GM19452 (cell line): Measurements from ENCODE around the gene AHRR.
A peak's percentile ranks its signal among the peaks of the same experiment; 100 is the strongest.
"Not testable (repeated sequence)": the region's sequence is repeated elsewhere in the genome, so short reads cannot be mapped to it uniquely, and the experiment has no call there.

Source experiments
- ATAC-seq: cut with Tn5 transposase; IDR thresholded peaks from one replicate; pipeline ENCODE4 v1.9.1; 2021; ENCODE audit not compliant: unreplicated experiment

AHRR gene

DNA sequence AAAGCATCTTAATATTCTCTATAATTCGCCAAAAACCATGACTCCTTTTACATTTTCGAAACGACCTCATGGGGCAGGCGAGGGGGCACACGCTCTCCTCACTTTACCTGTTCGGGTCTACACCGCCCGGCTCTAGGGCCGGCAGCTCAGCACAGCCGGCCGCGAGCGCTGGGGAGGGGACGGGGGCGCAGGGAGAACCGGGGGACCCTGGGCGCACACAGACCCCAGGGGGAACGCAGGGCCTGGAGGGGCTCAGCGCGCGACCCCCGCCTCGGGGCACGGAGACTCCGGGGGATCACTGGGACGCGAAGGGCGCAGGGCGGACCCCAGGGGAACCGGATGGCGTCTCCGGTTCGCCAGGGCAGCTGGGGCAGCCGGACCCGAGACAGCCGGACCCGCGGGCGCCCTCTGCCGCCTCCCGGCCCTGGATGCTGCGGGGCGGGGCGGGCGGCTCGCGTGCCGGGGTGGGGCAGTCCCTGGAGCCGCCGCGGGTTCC lies at the start of gene AHRR:
TSS of gene AHRR (plus strand) at position 485 of the 496 bp plus-strand sequence. CDS start 22,189 bp downstream, outside the sequence.
- peak; percentile 45 for ATAC-seq

DNA sequence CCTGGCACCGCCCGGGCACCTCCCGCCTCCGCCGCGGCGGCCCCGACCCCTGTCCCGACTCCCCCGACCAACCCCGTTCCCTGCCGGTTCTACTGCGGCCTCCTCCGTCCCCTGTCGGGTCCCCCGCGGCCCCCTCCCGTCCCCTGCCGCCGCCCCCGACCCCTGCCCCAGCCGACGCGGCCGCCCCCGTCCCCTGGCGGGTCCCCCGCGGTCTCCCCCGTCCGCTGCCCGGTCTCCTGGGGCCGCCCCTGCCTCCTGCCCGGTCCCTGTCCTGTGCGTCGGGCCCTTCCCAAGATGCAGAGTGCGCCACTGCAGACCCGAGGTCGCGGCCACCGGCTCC lies 49.7 kb upstream of the AHRR start:
- not testable (repeated sequence) for ATAC-seq

DNA sequence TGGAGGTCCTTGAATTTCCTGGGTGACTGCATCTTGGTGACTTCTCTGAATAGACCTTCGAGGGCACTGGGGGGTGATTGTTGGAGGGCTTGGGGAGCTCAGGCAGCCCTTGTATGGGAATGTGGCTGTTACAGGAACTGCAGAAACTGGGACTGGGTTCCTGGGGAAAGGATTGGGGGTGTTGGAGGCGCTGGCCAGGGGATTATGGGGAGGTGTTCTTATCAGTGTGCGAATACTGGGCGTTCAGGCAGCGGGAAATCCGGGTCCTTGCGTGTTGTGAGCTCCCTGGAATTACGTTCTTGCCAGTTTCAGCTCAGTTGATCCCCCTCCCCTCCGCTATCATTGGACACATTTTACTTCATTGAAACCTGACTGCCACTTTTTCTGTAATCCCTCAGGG lies 48.4 kb upstream of the AHRR start:
- ATAC-seq = not testable (repeated sequence)

DNA sequence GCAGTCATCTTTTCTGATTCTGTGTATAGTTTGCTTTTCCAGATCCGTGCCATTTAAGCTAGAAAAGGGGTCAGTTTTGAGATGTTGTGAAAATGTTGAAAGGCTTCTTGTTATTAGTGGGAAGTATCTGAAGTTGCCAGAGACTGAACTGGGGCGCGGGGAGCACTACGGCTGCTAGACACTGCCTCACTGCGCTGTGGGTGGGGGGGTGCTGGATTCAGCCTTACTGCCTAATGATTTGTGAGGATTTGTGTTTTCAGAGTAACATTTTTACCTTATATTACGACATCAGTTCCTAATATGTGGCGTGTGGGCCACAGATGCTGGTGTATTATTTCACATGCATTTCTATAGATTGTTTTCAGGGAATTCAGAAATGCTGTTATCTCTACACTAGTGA lies 48.0 kb upstream of the AHRR start:
- ATAC-seq = not testable (repeated sequence)

DNA sequence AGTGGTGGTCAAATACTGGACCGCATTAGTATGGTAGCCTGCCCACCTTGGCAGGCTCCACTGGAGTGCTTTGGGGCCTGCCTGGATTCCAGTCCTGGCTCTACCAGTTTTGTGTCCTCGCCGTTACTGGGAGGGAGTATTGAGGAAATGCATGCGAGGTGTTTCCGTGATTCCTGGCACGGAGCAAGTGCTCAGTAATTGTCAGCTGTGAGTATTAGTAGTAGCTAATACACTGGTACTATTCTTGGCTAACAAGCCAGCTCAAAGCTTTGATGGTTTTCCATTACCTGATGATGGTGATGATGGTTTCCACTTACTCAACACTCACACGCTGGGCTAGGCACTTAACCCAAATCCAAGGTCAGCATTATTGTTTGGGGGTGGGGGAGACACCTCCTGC lies 47.2 kb upstream of the AHRR start:
- not testable (repeated sequence) for ATAC-seq

DNA sequence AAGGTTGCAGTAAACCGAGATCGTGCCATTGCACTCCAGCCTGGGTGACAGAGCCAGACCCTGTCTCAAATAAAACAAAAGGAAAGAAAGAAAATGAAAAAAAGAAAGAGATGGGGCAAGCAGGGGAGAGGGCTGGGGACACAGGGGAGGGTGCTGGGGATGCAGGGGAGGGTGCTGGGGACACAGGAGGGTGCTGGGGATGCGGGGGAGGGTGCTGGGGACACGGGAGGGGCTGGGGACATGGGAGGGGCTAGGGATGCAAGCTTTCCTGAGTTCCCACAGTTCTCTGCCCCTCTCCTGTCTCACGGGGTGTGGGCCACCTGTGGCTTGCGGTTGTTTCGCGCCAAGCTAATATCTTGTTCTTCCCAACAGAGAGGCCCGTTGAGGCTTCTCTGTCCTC lies 42.9 kb upstream of the AHRR start:
- ATAC-seq = no peak

DNA sequence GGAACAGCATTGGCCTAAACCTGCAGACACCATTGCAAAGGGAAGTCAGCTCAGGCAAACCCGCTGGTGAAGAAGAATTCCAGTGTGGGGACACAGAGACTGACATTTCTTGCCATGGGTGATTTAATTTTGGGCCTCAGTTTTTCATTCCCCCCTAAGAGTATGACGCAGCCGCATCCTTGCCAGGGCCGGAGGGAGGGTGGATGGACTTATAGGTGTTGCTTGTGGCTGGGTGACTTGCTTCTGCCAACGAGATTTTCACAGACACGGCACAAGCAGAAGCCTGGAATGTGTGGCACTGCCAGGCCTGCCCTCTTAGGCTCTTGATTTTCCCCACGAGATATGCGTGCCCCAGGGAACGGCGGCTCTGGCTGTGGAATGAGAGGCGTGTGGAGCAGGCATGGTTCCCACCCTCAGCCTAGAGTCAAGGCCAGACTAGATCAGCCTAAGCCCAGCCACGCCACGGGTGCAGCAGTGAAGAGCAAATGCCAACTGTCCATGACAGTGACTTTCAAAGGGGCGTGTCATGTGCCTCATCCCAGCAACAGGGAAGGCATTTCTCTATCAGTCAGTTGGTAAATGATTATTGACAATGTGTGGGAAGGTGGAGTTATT lies 42.4 kb upstream of the AHRR start:
- not testable (repeated sequence) for ATAC-seq

DNA sequence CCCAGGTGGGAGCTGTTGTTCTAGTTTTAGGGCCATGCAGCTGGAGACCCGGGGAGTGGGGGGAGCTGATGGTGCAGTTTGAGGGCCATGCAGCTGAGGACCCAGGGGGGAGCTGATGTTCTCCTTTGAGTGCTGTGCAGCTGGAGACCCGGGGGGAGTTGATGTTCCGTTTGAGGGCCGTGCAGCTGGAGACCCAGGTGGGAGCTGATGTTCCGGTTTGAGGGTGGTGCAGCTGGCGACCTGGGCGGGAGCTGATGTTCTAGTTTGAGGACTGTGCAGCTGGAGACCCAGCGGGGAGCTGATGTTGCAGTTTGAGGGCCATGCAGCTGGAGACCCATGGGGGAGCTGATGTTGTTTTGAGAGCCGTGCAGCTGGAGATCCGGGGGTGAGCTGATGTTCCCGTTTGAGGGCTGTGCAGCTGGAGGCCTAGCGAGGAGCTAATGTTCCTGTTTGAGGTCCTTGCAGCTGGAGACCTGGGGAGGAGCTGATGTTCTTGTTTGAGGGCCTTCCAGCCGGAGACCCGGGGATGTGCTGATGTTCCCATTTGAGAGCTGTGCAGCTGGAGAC lies 35.4 kb upstream of the AHRR start:
- no peak for ATAC-seq

DNA sequence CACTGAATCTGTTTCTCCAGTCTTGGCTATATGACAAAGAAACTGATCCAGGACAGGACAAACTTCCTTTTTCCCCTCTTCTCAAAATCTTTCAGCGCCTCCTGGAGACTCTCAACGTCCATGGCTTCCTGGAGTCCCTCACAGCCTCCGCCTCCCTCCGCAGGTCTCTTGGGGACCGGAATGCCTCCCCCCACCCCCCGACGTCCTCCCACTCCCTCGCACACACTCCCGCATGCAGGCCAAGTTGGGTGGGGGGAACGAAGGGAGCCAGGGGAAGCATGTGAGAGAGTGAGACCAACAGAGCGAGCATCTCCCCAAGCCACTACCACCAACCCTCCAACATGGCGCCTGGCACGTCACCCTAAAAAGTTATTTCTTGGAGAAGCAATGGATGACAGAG lies 31.3 kb upstream of the AHRR start:
- ATAC-seq = not testable (repeated sequence)

DNA sequence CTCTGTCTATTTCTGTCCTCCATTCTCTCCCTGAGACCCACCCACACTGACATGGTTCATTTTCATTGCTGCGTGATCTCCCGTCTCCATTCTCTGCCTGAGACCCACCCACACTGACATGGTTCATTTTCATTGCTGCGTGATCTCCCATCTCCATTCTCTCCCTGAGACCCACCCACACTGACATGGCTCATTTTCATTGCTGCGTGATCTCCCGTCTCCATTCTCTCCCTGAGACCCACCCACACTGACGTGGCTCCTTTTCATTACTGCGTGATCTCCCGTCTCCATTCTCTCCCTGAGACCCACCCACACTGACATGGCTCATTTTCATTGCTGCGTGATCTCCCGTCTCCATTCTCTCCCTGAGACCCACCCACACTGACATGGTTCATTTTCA lies 30.2 kb upstream of the AHRR start:
- not testable (repeated sequence) for ATAC-seq

DNA sequence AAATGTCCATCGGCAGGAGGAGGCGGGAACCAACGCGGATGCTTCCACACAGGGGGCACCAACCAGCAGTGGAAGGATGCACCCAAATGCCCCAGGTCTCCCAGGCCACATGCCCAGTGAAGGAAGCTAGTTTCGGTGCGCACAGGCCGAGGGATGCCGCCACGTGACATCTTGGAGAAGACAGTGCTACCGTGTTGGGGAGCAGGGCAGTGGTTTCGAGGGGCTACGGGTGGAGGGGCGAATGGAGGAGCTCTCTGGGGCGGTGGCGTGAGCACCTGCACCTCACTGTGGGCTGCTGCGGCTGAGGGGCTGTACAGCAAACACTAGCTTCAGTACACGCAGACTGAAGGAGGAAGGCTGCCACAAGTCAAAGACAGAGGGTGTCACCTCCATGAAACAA lies 26.7 kb upstream of the AHRR start:
- ATAC-seq = not testable (repeated sequence)

DNA sequence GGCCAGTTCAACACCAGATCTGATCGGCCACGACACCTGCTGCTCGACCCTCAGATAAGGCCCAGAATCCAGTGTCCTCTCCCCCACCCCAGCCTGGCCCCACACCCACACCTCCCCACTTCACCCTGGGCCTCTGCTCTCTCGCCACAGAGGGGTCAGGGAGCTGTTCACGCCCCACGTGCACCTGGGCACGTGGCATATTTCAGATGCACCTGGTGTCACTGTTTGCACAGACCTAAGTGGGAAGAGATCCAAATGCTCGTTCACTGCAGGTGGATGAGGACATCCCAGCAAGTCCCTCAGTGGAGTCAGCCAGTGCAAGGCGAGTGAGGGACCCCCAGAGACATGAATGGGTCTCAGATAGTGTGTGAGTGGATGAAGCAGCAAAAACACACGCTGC lies 25.3 kb upstream of the AHRR start:
- not testable (repeated sequence) for ATAC-seq

DNA sequence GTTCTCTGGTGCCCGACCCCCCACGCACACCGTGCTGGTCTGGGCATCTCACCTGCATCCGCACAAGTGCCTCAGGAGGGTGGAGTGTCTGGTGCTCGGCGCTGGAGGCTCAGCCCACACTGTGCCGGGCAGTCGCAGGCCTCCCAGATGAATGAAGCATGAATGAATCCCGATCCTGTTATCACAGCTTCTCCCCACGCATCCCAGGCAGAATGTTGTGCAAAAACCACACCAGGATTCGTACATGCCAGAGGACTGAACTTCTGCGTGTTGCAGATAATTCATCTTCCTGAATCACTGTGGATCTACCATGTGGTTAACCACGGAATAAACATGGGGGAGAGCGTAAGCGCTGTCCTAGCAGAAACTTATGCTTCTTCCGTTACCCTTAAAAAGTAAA lies 24.6 kb upstream of the AHRR start:
- ATAC-seq = not testable (repeated sequence)

DNA sequence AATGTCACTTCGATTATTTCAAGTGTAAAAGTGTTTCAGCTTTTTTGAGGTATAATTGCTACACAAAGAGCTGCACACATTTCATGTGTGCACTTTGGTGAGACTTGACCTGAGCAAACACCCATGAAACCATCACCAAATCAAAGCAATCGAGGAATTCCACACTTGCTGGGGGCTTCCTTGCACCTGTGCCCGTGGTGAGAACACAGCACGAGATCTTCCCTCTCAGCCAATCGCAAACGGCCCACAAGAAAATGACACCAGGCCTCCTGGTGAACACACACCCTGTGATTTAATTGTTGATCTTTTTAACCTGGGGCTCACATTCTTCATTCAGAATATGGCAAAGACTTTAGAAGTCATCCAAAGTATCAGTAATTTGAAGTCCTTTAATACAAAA lies 24.1 kb upstream of the AHRR start:
- ATAC-seq = not testable (repeated sequence)

DNA sequence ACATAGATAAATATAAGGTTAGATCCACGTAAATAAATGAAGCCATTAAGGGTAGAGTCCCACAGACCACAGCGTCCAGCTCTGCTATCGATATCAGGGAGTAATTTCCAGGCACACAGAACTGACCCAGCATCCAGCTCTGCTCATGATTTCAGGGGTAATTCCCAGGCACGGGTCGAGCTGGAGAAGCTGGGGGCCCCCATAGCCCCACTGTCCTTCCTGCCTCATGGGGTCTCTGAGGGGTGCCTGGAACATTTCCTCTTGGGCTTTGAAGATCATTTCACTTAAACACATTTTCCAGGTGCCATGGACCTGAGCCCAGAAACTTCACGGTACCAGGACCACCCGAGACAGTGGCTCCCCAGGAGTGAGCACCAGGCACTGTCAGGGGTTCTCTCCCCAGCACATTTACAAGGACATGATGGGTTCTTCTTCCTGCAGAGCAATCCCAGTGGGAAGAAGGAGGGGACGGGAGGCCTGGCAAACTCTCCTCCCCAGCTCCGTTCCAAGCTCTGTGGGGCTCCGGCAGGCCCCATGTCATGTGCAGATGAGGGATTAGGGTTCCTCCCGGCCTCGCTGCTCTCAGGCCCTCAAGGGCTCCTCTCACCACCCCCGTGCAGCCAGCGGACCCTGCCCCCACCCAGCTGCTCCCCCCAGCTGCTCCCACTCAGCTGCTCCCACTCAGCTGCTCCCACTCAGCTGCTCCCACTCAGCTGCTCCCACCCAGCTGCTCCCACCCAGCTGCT lies 23.4 kb upstream of the AHRR start:
- ATAC-seq = not testable (repeated sequence)

DNA sequence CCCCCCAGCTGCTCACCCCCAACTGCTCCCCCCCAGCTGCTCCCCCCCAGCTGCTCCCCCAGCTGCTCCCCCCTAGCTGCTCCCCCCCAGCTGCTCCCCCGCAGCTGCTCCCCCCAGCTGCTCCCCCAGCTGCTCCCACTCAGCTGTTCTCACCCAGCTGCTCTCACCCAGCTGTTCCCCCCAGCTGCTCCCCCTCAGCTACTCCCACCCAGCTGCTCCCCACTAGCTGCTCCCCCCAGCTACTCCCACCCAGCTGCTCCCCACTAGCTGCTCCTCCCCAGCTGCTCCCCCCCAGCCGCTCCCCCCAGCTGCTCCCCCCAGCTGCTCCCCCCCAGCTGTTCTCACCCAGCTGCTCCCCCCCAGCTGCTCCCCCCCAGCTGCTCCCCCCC lies 22.8 kb upstream of the AHRR start:
- ATAC-seq = no peak

DNA sequence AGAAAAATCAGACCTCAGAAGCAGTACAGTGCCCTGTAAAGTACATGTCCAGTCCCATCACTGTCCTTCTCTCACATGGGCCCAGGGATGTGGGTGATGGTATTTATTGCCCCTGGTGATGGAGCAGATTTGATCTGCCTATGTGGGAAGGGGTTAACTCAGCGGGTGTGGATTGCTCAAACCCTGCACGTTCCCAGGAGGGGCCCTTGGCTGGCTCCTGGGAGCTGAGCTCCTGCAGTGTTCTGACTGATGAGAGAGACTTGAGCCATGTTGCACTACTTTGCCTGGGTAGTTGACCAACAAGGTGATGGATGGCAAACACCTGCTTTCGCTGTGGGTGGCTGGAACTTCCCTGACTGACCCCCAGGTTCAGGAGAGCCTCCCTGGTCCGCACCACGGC lies 21.6 kb upstream of the AHRR start:
- ATAC-seq = not testable (repeated sequence)

DNA sequence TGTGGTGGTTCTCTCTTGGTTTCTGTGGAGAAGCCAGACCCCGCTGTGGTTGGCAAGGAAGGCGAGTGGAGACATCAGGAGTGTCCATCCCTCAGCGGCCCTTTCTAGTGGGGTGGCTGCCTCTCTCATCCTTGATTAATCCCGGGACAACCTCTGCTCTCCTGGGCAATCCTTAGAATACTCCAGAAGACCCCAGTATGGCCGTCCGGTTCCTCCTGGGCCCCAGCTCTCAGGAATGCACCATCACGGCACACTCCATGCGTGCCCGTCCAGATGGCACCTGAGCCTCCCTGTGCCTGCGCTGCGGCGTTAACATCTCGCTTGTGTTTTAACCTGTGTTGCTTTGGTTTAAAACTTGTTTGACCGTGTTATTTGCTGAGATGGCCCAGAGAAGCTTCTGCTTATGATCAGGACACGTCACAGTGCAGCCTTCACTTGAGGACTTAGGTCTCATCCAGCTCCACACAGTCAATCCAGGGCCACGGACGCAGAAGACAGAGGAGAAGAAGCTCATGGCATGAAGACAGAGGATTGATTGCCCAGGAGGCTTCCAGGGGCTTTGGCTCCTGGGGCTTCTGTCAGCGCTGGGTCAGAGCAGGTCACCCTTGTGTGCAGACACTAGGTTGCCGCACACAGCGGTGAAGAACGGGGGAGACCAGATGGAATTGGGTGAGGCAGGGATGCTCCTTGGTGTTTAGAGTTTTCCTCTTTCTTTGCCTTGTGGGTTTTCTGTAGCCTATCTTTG lies 20.7 kb upstream of the AHRR start:
- ATAC-seq = not testable (repeated sequence)

DNA sequence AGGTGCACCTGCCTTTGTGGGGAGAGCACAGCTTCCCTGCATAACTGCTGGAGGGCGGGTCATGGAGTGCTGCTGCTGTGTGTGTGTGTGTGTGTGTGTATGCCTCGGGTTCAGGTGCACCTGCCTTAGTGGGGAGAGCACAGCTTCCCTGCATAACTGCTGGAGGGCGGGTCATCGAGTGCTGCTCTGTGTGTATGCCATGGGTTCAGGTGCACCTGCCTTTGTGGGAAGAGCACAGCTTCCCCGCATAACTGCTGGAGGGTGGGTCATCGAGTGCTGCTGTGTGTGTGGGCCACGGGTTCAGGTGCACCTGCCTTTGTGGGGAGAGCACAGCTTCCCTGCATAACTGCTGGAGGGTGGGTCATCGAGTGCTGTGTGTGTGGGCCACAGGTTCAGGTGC lies 19.1 kb upstream of the AHRR start:
- ATAC-seq = not testable (repeated sequence)

DNA sequence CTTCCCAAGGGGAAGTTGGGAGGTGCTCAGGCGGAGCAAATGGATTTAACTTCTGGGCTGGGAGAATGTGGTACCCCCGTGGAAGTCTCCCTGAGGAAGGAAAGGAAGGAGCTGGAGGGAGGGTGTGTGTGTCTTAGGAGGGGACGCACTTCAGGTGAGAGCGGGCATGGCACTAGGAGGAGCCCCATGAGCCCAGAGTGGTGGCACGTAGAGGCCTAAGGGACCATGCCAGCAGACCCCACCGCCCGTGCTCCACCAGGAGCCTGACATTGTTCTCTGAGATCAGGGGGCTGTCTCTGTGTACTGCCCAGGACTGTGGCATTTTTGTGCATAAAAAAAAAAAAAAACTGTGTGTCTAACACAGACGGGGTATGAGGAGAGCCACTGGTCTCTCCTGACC lies 18.5 kb upstream of the AHRR start:
- no peak for ATAC-seq

DNA sequence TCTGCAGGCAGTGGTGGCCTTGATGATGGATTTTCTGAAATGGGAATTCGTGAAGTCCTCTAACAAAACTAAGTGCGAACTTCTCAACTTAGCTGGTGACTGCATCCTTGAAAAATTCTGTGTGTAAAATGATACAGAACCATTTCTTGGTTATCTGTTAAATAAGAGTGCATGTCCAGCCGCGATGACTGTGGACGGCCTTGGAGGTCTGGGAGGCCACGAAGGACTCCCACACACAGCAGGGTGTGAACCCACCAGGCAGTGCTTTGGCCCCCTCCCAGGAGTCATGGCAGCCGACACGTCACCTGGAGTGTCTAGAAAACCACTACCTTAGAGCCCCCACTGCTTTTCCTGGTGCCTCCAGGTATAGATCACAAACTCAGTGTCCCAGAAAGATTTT lies 17.8 kb upstream of the AHRR start:
- ATAC-seq = not testable (repeated sequence)

DNA sequence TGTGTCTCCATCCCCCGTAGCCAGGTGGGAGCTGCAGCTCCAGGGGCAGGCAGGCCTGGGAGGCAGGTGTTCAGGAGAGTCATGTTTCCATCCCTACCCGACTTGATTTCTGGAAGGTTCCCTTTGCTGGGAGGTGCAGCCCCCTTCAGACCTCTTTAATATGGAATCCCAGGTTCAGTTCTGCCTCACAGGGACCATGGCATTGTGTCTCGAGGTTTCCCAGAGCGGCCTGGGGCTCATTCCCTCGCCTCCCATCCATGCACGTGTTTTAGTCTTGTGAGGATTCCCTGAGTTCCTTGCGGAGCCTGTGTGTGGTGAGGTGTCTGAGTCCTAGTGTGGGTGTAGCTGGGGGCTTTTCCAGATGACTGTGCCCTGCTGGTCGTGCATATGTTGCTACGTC lies 16.5 kb upstream of the AHRR start:
- ATAC-seq = no peak
